Measurements from ENCODE around the gene GNA15. TPM values are rescaled to one million over a fixed set of nuclear protein-coding genes. Genes with fewer than 3 reads are reported as not detected.

GNA15 gene
- total and polyA plus RNA-seq, 2 donors (not counting 3 experiments of a cell fraction or from before 2014, with no cell fraction given): 0.17 TPM; not detected in 1

- POLR2A ChIA-PET: interaction anchor here (1.7 kb wide), 1 partner anchor 13 kb away, joined by 5 read pairs; no protein-coding TSS in a partner anchor
- intact Hi-C loops (cut with micrococcal nuclease) (loop anchor here (1.0 kb wide), 2 partner anchors 13 to 34 kb away; no protein-coding TSS in a partner anchor), dilution Hi-C loops (cut with MboI; ENCODE audit: extremely low pct_ligation_motif_present, low sequenced_read_pairs) (no loop called here)
- Histone ChIP-seq H3K9ac (replicated peaks; ENCODE audit: extremely low read depth, insufficient read depth, low read length) (no peak overlapping the region), H3K4me3 (replicated peaks in 1 of 3; ENCODE audit: insufficient read depth in 1 of 3, low read depth in 1 of 3, low read length in 3 of 3) (no peak overlapping the region), H3K9me3 (replicated peaks; ENCODE audit: control insufficient read depth, insufficient read depth, low read length) (no peaks in the 10 kb centered on the region), H4K20me1 (replicated peaks; ENCODE audit: control insufficient read depth, extremely low read depth, insufficient read depth, low read length) (no peaks in the 10 kb centered on the region), H3K4me2 (ENCODE audit: insufficient read depth, low read length) (no peak overlapping the region), H3K9me1 (replicated peaks; ENCODE audit: control insufficient read depth, extremely low read depth, insufficient read depth, low read length) (no peaks in the 10 kb centered on the region), H3K79me2 (ENCODE audit: control insufficient read depth, insufficient read depth, low read length) (no peaks in the 10 kb centered on the region), H3K27me3 (ENCODE audit: control insufficient read depth in 2 of 2, insufficient read depth in 2 of 2, low read length in 2 of 2) (no peaks in the 10 kb centered on the region), H2AFZ (ENCODE audit: low read depth, low read length) (no peak overlapping the region), H3K4me1 (ENCODE audit: control insufficient read depth, extremely low read depth, insufficient read depth, low read length) (no peaks in the 10 kb centered on the region), H3K27ac (ENCODE audit: insufficient read depth, low read depth, low read length) (no peak overlapping the region), H3K36me3 (ENCODE audit: control insufficient read depth in 2 of 2, extremely low read depth in 1 of 2, insufficient read depth in 2 of 2, low read length in 2 of 2) (no peaks in the 10 kb centered on the region)
- DNase-seq (ENCODE audit: low read depth, low spot score): peak; percentile 74
- CTCF ChIA-PET: interaction anchor here (0.6 to 5.9 kb wide), 38 partner anchors 8 to 481 kb away, joined by 3 to 177 read pairs (median 5); partner anchors contain the start of genes NCLN and S1PR4
- peak; percentile 33 to 36 for TF ChIP-seq CTCF (IDR thresholded peaks at IDR 0.05; ENCODE audit: extremely low read depth in 1 of 2, insufficient read depth in 1 of 2, low read depth in 1 of 2, low read length in 2 of 2)
- no peak for TF ChIP-seq POLR2AphosphoS5 (IDR thresholded peaks at IDR 0.05; ENCODE audit: insufficient read depth, low read depth, low read length)
- BruUV-seq (replicated peaks): no TSS peak
- peak; percentile 85 for FAIRE-seq
These were observed 6.7 kb upstream of the GNA15 start for GRCh38 chr19:3129112-3129511.

GRCh38 chr19:3131168-3131567 lies 4.7 kb upstream of the GNA15 start:
- FAIRE-seq (no peak), DNase-seq (ENCODE audit: low read depth, low spot score) (no peak)
- no peaks in the 10 kb centered on the region for H3K36me3 ChIP-seq (ENCODE audit: control insufficient read depth in 2 of 2, extremely low read depth in 1 of 2, insufficient read depth in 2 of 2, low read length in 2 of 2)
- H4K20me1 ChIP-seq (replicated peaks; ENCODE audit: control insufficient read depth, extremely low read depth, insufficient read depth, low read length): no peaks in the 10 kb centered on the region
- dilution Hi-C loops (cut with MboI; ENCODE audit: extremely low pct_ligation_motif_present, low sequenced_read_pairs) (no loop called here), intact Hi-C loops (cut with micrococcal nuclease) (no loop called here)
- H3K4me2 ChIP-seq (ENCODE audit: insufficient read depth, low read length): no peak overlapping the region
- H3K4me1 ChIP-seq (ENCODE audit: control insufficient read depth, extremely low read depth, insufficient read depth, low read length): no peaks in the 10 kb centered on the region
- no peaks in the 10 kb centered on the region for H3K9me3 ChIP-seq (replicated peaks; ENCODE audit: control insufficient read depth, insufficient read depth, low read length)
- H3K9ac ChIP-seq (replicated peaks; ENCODE audit: extremely low read depth, insufficient read depth, low read length): no peak overlapping the region
- no peak overlapping the region for H3K4me3 ChIP-seq (replicated peaks in 1 of 3; ENCODE audit: insufficient read depth in 1 of 3, low read depth in 1 of 3, low read length in 3 of 3)
- POLR2A ChIA-PET: no interaction called here
- BruUV-seq (replicated peaks): no TSS peak
- H3K9me1 ChIP-seq (replicated peaks; ENCODE audit: control insufficient read depth, extremely low read depth, insufficient read depth, low read length): no peaks in the 10 kb centered on the region
- H3K27me3 ChIP-seq (ENCODE audit: control insufficient read depth in 2 of 2, insufficient read depth in 2 of 2, low read length in 2 of 2): no peaks in the 10 kb centered on the region
- H2AFZ ChIP-seq (ENCODE audit: low read depth, low read length): no peak overlapping the region
- TF ChIP-seq POLR2AphosphoS5 (IDR thresholded peaks at IDR 0.05; ENCODE audit: insufficient read depth, low read depth, low read length) (no peak), GATA2 (IDR thresholded peaks at IDR 0.05; ENCODE audit: insufficient read depth, insufficient read length, low read depth, low read length) (no peak), POLR2A (IDR thresholded peaks at IDR 0.05; ENCODE audit: low read depth, low read length) (no peak), MYC (IDR thresholded peaks at IDR 0.05; ENCODE audit: low read depth, low read length) (no peak), CTCF (IDR thresholded peaks at IDR 0.05; ENCODE audit: extremely low read depth in 1 of 2, insufficient read depth in 1 of 2, low read depth in 1 of 2, low read length in 2 of 2) (no peak), JUN (IDR thresholded peaks at IDR 0.05; ENCODE audit: borderline replicate concordance, insufficient read depth, insufficient read length, low read depth) (no peak), EZH2 (IDR thresholded peaks at IDR 0.05; ENCODE audit: borderline replicate concordance, low read depth, low read length, severe bottlenecking) (no peak), FOS (IDR thresholded peaks at IDR 0.05; ENCODE audit: borderline replicate concordance, insufficient read depth, low read length) (no peak), MAX (IDR thresholded peaks at IDR 0.05; ENCODE audit: insufficient read depth, insufficient read length) (no peak)
- H3K79me2 ChIP-seq (ENCODE audit: control insufficient read depth, insufficient read depth, low read length): no peaks in the 10 kb centered on the region
- no peak overlapping the region for H3K27ac ChIP-seq (ENCODE audit: insufficient read depth, low read depth, low read length)
- CTCF ChIA-PET: interaction anchor here (1.2 to 5.9 kb wide), 4 partner anchors 13 to 179 kb away, joined by 3 to 177 read pairs (median 78); no protein-coding TSS in a partner anchor

All from endothelial cell of umbilical vein (primary cell).